Endothelial cell of umbilical vein (primary cell): ENCODE results near the gene ZHX3. TPM values are rescaled to one million over a fixed set of nuclear protein-coding genes. Genes with fewer than 3 reads are reported as not detected.

Experiments
- BruUV-seq: library from RNA; stranded (reverse); fragments of 400-500 nt; replicated peaks from 2 replicates; lab custom pipeline; 2021; lab: Mats Ljungman, UMichigan
- CTCF ChIA-PET: fragments of 300-600, 350-600 bp; sonication (Branson Sonifier 250); formaldehyde crosslinking; loops from one replicate; lab custom pipeline; 2021; ENCODE audit warnings: antibody characterized with exemption, inconsistent platforms; lab: Charles Lee
- POLR2A ChIA-PET: fragments of 300-600, 350-600 bp; sonication (Branson Sonifier 250); formaldehyde crosslinking; loops from one replicate; lab custom pipeline; 2021; ENCODE audit warnings: antibody characterized with exemption, inconsistent platforms; lab: Charles Lee
- DNase-seq: peaks from one replicate; pipeline ENCODE4 v3.0.0-alpha.2; 2011; ENCODE audit warnings: low read depth, low spot score
- FAIRE-seq: peaks from 2 replicates; lab custom pipeline; 2011; peaks lifted over from hg19 to GRCh38; lab: Jason Lieb, UNC
- H2AFZ ChIP-seq: 2 replicates; pipeline ENCODE4 v1.6.0; 2012; ENCODE audit warnings: low read depth, low read length, control low read depth, inconsistent platforms
- H3K27ac ChIP-seq: 2 replicates; pipeline ENCODE4 v1.5.1; 2011; ENCODE audit warnings: low read depth, mild to moderate bottlenecking, control low read depth, low read length, moderate library complexity; ENCODE audit not compliant: insufficient read depth
- H3K27me3 ChIP-seq, 2 experiments: 2 replicates each; pipeline versions ENCODE4 v1.6.0 to v1.6.1; 2011; ENCODE audit warnings: low read length in 2 of 2, mixed read lengths in 1 of 2; ENCODE audit not compliant: control insufficient read depth in 2 of 2, insufficient read depth in 2 of 2
- H3K36me3 ChIP-seq, 2 experiments: 2 replicates in 1 of 2; 3 replicates in 1 of 2; pipeline ENCODE4 v1.5.1; 2011; ENCODE audit warnings: low read length in 2 of 2, mild to moderate bottlenecking in 1 of 2, moderate library complexity in 1 of 2; ENCODE audit not compliant: control insufficient read depth in 2 of 2, insufficient read depth in 2 of 2; ENCODE audit errors: extremely low read depth in 1 of 2
- H3K4me1 ChIP-seq: 3 replicates; pipeline ENCODE4 v1.5.1; 2011; ENCODE audit warnings: mild to moderate bottlenecking, low read length; ENCODE audit not compliant: control insufficient read depth, insufficient read depth; ENCODE audit errors: extremely low read depth
- H3K4me2 ChIP-seq: 2 replicates; pipeline ENCODE4 v1.6.1; 2011; ENCODE audit warnings: low read length, control low read depth, mixed read lengths; ENCODE audit not compliant: insufficient read depth
- H3K4me3 ChIP-seq, 3 experiments: fragments of 200-600 bp in 1 of 3; sonication (generic), shearing (Covaris generic) in 1 of 3; replicated peaks in 1 of 3; 2 replicates each; pipeline ENCODE4 v1.5.1; 2011 to 2016; ENCODE audit warnings: control low read depth in 3 of 3, low read length in 3 of 3, mild to moderate bottlenecking in 2 of 3, inconsistent platforms in 1 of 3, low read depth in 1 of 3, moderate library complexity in 1 of 3; ENCODE audit not compliant: insufficient read depth in 1 of 3
- H3K79me2 ChIP-seq: 2 replicates; pipeline ENCODE4 v1.6.0; 2012; ENCODE audit warnings: low read length, inconsistent platforms; ENCODE audit not compliant: control insufficient read depth, insufficient read depth
- H3K9ac ChIP-seq: replicated peaks from 2 replicates; pipeline ENCODE3; 2011; ENCODE audit warnings: low read length, control low read depth; ENCODE audit not compliant: insufficient read depth; ENCODE audit errors: extremely low read depth
- H3K9me1 ChIP-seq: replicated peaks from 3 replicates; pipeline ENCODE4 v1.6.0; 2011; ENCODE audit warnings: mild to moderate bottlenecking, low read length; ENCODE audit not compliant: control insufficient read depth, insufficient read depth; ENCODE audit errors: extremely low read depth
- H3K9me3 ChIP-seq: replicated peaks from 2 replicates; pipeline ENCODE4 v1.5.1; 2012; ENCODE audit warnings: low read length, inconsistent platforms; ENCODE audit not compliant: control insufficient read depth, insufficient read depth
- H4K20me1 ChIP-seq: replicated peaks from 2 replicates; pipeline ENCODE3; 2011; ENCODE audit warnings: mild to moderate bottlenecking, low read length; ENCODE audit not compliant: control insufficient read depth, insufficient read depth; ENCODE audit errors: extremely low read depth
- CTCF ChIP-seq, 2 donors: IDR thresholded peaks; 1 replicate in 1 of 2; 2 replicates in 1 of 2; pipeline ENCODE4 v1.5.1; 2011; ENCODE audit warnings: low read length in 2 of 2, mild to moderate bottlenecking in 2 of 2, moderate library complexity in 2 of 2, control low read depth in 1 of 2, inconsistent platforms in 1 of 2, low read depth in 1 of 2; ENCODE audit not compliant: insufficient read depth in 1 of 2; ENCODE audit errors: extremely low read depth in 1 of 2
- EZH2 ChIP-seq: IDR thresholded peaks from 2 replicates; pipeline ENCODE4 v1.6.1; 2012; ENCODE audit warnings: borderline replicate concordance, low read depth, mild to moderate bottlenecking, moderate library complexity, low read length, inconsistent platforms; ENCODE audit not compliant: severe bottlenecking
- FOS ChIP-seq: IDR thresholded peaks from 2 replicates; pipeline ENCODE4 v1.6.1; 2011; ENCODE audit warnings: mild to moderate bottlenecking, low read length, moderate library complexity, borderline replicate concordance; ENCODE audit not compliant: insufficient read depth
- GATA2 ChIP-seq: IDR thresholded peaks from 2 replicates; pipeline ENCODE4 v1.7.0; 2011; ENCODE audit warnings: low read depth, mild to moderate bottlenecking, moderate library complexity, mixed read lengths, low read length; ENCODE audit not compliant: insufficient read length, insufficient read depth
- JUN ChIP-seq: IDR thresholded peaks from 2 replicates; pipeline ENCODE4 v1.6.1; 2011; ENCODE audit warnings: borderline replicate concordance, low read depth; ENCODE audit not compliant: insufficient read length, insufficient read depth
- MAX ChIP-seq: IDR thresholded peaks from 2 replicates; pipeline ENCODE4 v1.6.1; 2011; ENCODE audit not compliant: insufficient read depth, insufficient read length
- MYC ChIP-seq: IDR thresholded peaks from one replicate; pipeline ENCODE4 v1.6.1; 2011; ENCODE audit warnings: mild to moderate bottlenecking, low read depth, low read length
- POLR2A ChIP-seq: IDR thresholded peaks from 2 replicates; pipeline ENCODE4 v1.6.1; 2012; ENCODE audit warnings: low read depth, mild to moderate bottlenecking, control low read depth, low read length
- POLR2AphosphoS5 ChIP-seq: IDR thresholded peaks from 2 replicates; pipeline ENCODE4 v1.6.1; 2012; ENCODE audit warnings: low read depth, mild to moderate bottlenecking, control low read depth, low read length, moderate library complexity; ENCODE audit not compliant: insufficient read depth
- dilution Hi-C: fragments of 300-500 bp; cut with MboI; formaldehyde crosslinking; loops from one replicate; pipeline ENCODE4 v1.15.0; 2019; ENCODE audit warnings: low sequenced_read_pairs; ENCODE audit not compliant: extremely low pct_ligation_motif_present
- intact Hi-C: fragments of 100-400 bp; cut with micrococcal nuclease; formaldehyde crosslinking; loops from one replicate; pipeline ENCODE4 v1.10.0; 2022
- polyA plus RNA-seq, 4 experiments: library from polyadenylated mRNA; depleted of rRNA in 3 of 4; stranded (reverse) in 3 of 4; unstranded in 1 of 4; fragments of >200 nt; gene quantifications; 2 replicates each; pipeline versions ENCODE4 v1.2.1 to v1.2.3, GENCODE V29; 2011 to 2012; ENCODE audit warnings: missing spikeins in 1 of 4
- total RNA-seq: library from RNA; stranded (reverse); gene quantifications from 2 replicates; pipeline ENCODE4 v1.2.3, GENCODE V29; 2021

The ZHX3 gene
- total and polyA plus RNA-seq, 2 donors (not counting 3 experiments of a cell fraction or from before 2014, with no cell fraction given): 7.4 to 17.8 TPM

GRCh38 chr20:41138475-41139226 is 178.9 kb downstream of the ZHX3 start:
- peak overlapping the region; percentile 86 for H3K9ac ChIP-seq
- FAIRE-seq (peak; percentile 78), DNase-seq (peak; percentile 52)
- H2AFZ ChIP-seq: no peak overlapping the region
- ChIA-PET POLR2A (interaction anchor here (1.3 kb wide), 1 partner anchor 12 kb away, joined by 8 read pairs; no protein-coding TSS in a partner anchor), CTCF (interaction anchor here (0.9 to 5.9 kb wide), 9 partner anchors 7 to 272 kb away, joined by 3 to 55 read pairs (median 4); partner anchors contain the start of gene LPIN3)
- peaks cover 54% of the 10 kb centered on the region for H3K4me1 ChIP-seq
- TSS peak; percentile 20 for BruUV-seq
- no peaks in the 10 kb centered on the region for H4K20me1 ChIP-seq
- peaks cover 61% of the 10 kb centered on the region for H3K79me2 ChIP-seq
- dilution Hi-C loops (no loop called here), intact Hi-C loops (loop anchor here (1.0 to 5.0 kb wide), 2 partner anchors 202 to 479 kb away; partner anchors contain the start of genes CHD6 and LPIN3)
- no peaks in the 10 kb centered on the region for H3K9me3 ChIP-seq
- H3K27ac ChIP-seq: peak overlapping the region; percentile 81
- H3K27me3 ChIP-seq: no peaks in the 10 kb centered on the region
- peak overlapping the region; percentile 30 to 70 (median 68) for H3K4me3 ChIP-seq
- H3K9me1 ChIP-seq: no peaks in the 10 kb centered on the region
- TF ChIP-seq EZH2 (no peak), POLR2AphosphoS5 (peak; percentile 9)
- H3K4me2 ChIP-seq: peak overlapping the region; percentile 70
- no peaks in the 10 kb centered on the region for H3K36me3 ChIP-seq

GRCh38 chr20:41137614-41138474 is 179.7 kb downstream of the ZHX3 start:
- dilution Hi-C loops (no loop called here), intact Hi-C loops (loop anchor here (1.0 to 5.0 kb wide), 6 partner anchors 13 to 479 kb away; partner anchors contain the start of genes CHD6 and LPIN3)
- Histone ChIP-seq H3K27me3 (no peaks in the 10 kb centered on the region), H4K20me1 (no peaks in the 10 kb centered on the region), H2AFZ (peak overlapping the region; percentile 30), H3K4me2 (peak overlapping the region; percentile 70), H3K9me3 (no peaks in the 10 kb centered on the region), H3K9ac (peak overlapping the region; percentile 86), H3K4me1 (peaks cover 47% of the 10 kb centered on the region), H3K9me1 (no peaks in the 10 kb centered on the region), H3K79me2 (peaks cover 53% of the 10 kb centered on the region), H3K4me3 (peak overlapping the region; percentile 30 to 70 (median 68)), H3K36me3 (no peaks in the 10 kb centered on the region), H3K27ac (peak overlapping the region; percentile 81)
- CTCF ChIA-PET: interaction anchor here (0.9 to 5.9 kb wide), 9 partner anchors 8 to 273 kb away, joined by 3 to 55 read pairs (median 4); partner anchors contain the start of gene LPIN3
- no TSS peak for BruUV-seq
- FAIRE-seq: peak; percentile 68
- POLR2A ChIA-PET: interaction anchor here (1.3 kb wide), 1 partner anchor 13 kb away, joined by 8 read pairs; no protein-coding TSS in a partner anchor
- TF ChIP-seq MAX (no peak), POLR2AphosphoS5 (no peak), FOS (no peak), EZH2 (no peak), GATA2 (no peak), MYC (no peak), POLR2A (no peak), CTCF (IDR thresholded peaks at IDR 0.05; ENCODE audit: extremely low read depth in 1 of 2, insufficient read depth in 1 of 2, low read depth in 1 of 2, low read length in 2 of 2) (no peak), JUN (no peak)
- peak; percentile 83 for DNase-seq
